Motor neuron (in vitro differentiated cells): ENCODE data around the gene DPM1. TPM values are rescaled to one million over a fixed set of nuclear protein-coding genes. Genes with fewer than 3 reads are reported as not detected.
A peak's percentile ranks its signal among the peaks of the same experiment; 100 is the strongest.
"Not testable (repeated sequence)": the region's sequence is repeated elsewhere in the genome, so short reads cannot be mapped to it uniquely, and the experiment has no call there.

ENCODE experiments used
- ATAC-seq, 8 experiments: fragments of 200-7000 bp; cut with Tn5 transposase; replicated peaks in 6 of 8; 2 replicates each; pipeline ENCODE4 v1.8.0; 2021; ENCODE audit warnings: mild to moderate bottlenecking in 8 of 8, moderate library complexity in 8 of 8
- H3K27ac ChIP-seq, 2 donors: fragments of 250-450 bp; sonication (Bioruptor Pico); 2 replicates each; pipeline ENCODE4 v1.9.0; 2021; ENCODE audit warnings: antibody characterized with exemption in 2 of 2, mild to moderate bottlenecking in 2 of 2, moderate library complexity in 1 of 2
- H3K4me1 ChIP-seq, 2 donors: fragments of 250-450 bp; sonication (Bioruptor Pico); replicated peaks in 1 of 2; 2 replicates each; pipeline ENCODE4 v1.6.1; 2021; ENCODE audit warnings: antibody characterized with exemption in 2 of 2, mild to moderate bottlenecking in 2 of 2, moderate library complexity in 1 of 2
- H3K4me3 ChIP-seq, 5 donors: fragments of 250-450 bp; sonication (Bioruptor Pico); 2 replicates each; pipeline ENCODE4 v1.9.0; 2021; ENCODE audit warnings: antibody characterized with exemption in 5 of 5, mild to moderate bottlenecking in 5 of 5, moderate library complexity in 4 of 5
- WGBS, 10 experiments: fragments of 450-650 bp; shearing (Covaris generic); methylation state at CpG; one replicate each; pipeline ENCODE4 v1.0.0; 2022; 5-methylcytosine and 5-hydroxymethylcytosine counted together
- in situ Hi-C, 9 experiments: fragments of 400-800 bp; cut with MboI; loops; one replicate each; pipeline ENCODE4 v1.15.0; 2021; ENCODE audit warnings: low sequenced_read_pairs in 9 of 9, low pct_unique_long_range_greater_than_20kb in 2 of 9; ENCODE audit not compliant: unreplicated experiment in 9 of 9
- total RNA-seq, 8 experiments: library from RNA; unstranded; fragments of 300-600 nt; gene quantifications; 2 replicates each; pipeline versions ENCODE4 v1.2.3 to v1.2.4, GENCODE V29; 2022

Gene DPM1
- total RNA-seq, 8 experiments from 2014 or later: 44.3 to 99.6 (median 66.4) TPM

DNA sequence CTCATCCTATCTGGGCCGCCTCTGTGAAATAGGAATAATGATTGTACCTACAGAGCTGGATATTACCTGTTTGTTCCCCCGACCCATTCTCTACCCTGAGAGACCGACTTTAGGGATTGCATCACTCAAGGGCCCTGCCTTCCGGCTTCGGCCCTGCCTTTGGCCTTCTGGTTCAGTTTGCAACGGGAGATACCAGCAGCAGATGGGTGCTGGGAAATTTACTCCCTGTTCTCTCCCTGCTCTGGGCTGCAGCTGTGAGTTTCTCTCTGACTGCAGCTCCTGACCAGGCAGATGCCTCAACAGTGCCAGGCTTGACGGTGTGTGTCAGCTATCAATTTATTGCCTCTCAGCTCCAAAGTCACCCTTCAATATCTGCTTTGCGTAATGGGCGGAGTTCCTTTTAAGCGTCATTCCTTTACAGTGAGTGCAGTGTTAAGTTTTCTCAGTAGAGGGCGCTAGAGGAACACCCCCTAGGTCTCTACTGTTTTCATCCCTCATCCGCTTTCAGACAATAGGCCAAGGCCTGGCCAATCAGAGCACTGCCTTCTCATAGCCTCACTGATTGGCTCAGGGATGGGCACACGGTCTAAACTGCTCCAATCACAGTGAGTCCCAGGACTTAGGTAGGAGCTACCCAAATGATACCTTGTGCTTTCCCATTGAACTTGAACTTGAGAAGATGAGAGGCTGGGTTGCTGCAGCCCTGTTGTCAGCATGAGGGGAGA is 34.6 kb upstream of the DPM1 start:
- Histone ChIP-seq H3K4me3 (no peak overlapping the region), H3K27ac (no peak overlapping the region), H3K4me1 (peaks cover 18 to 21% of the 10 kb centered on the region in 2 donors)
- 0 to 71% (median 36%) methylated on average over 3 to 12 of the region's 13 CpGs; no CpG with 5 or more reads in 4 of the 10 experiments for WGBS, 10 experiments
- ATAC-seq: peak; percentile 76 to 98 (median 90)
- in situ Hi-C loops: loop anchor here (10.0 to 25.0 kb wide), 5 partner anchors 312 to 1094 kb away; no protein-coding TSS in a partner anchor

DNA sequence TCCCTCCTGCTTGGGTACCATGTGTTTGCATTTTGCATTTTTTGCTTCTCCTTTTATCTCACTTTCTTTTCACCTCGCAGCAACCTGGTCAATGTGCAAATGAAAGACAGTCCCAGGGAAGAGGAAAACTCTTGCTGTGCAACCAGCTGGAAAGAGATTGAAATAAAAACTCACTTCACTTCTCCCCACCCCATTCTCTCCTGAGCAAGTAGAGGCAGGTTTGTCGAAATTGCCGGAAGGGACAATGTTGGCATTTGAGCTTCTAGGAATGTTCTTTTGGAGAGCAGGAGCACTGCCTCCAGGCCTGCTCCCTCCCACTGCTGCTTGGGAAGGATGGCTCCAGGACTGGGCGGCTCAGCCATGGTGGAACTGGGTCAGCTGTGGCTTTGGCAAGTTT is 34.0 kb upstream of the DPM1 start:
- Histone ChIP-seq H3K27ac (no peak overlapping the region), H3K4me1 (peaks cover 14 to 16% of the 10 kb centered on the region in 2 donors), H3K4me3 (no peak overlapping the region)
- peak in 2 of 8 experiments; percentile 3 to 7 for ATAC-seq
- 33 to 70% (median 45%) methylated on average over 1 to 3 of the region's 4 CpGs; no CpG with 5 or more reads in 4 of the 10 experiments for WGBS, 10 experiments
- in situ Hi-C loops: loop anchor here (10.0 to 25.0 kb wide), 5 partner anchors 312 to 1095 kb away; no protein-coding TSS in a partner anchor

GRCh38 chr20:50991076-50991475 is 32.7 kb upstream of the DPM1 start:
- peaks cover 6% of the 10 kb centered on the region in 2 donors for H3K4me1 ChIP-seq
- H3K4me3 ChIP-seq: no peak overlapping the region
- ATAC-seq: no peak
- no peak overlapping the region for H3K27ac ChIP-seq
- 60 to 86% (median 81%) methylated on average over 1 to 3 of the region's 3 CpGs; no CpG with 5 or more reads in 4 of the 10 experiments for WGBS, 10 experiments
- in situ Hi-C loops: loop anchor here (10.0 to 25.0 kb wide), 5 partner anchors 314 to 1096 kb away; no protein-coding TSS in a partner anchor

DNA sequence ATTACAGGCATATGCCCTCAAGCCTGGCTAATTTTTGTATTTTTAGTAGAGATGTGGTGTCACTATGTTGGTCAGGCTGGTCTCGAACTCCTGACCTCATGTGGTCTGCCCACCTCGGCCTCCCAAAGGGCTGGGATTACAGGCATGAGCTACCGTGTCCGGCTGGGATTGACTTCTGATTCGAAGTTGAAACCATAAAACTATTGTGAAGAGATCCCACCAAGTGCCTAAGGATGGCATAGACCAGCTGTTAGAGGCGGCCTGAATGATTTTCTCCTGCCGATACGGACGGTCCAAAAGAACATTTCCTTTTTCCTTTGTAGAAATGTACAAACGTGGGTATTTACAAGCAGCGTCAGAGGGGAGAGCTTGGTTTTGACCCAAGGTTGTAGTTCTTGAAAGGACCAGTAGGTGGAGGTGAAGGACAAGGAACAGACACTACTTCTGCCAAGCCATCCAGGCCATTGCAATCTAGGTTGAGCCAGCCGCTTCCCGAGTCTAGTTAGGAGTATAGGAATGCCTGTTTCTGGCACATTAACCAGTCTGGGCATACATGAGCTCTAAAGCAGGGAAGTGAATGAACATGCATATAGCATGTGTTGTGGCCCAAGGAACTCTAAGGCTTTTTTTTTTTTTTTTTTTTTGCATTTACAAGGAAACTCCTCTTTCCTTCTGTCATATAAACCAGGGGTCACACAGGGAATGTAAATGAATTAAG is 29.3 kb upstream of the DPM1 start:
- 0 to 45% (median 8%) methylated on average over 1 to 11 of the region's 13 CpGs; no CpG with 5 or more reads in 2 of the 10 experiments for WGBS, 10 experiments
- peak; percentile 81 to 98 (median 93) for ATAC-seq
- in situ Hi-C loops: loop anchor here in 8 of 9 experiments (10.0 to 25.0 kb wide), 6 partner anchors 317 to 1100 kb away; no protein-coding TSS in a partner anchor
- peaks cover 3 to 4% of the 10 kb centered on the region in 2 donors for H3K4me1 ChIP-seq
- H3K27ac ChIP-seq: no peak overlapping the region
- H3K4me3 ChIP-seq: no peak overlapping the region

GRCh38 chr20:50983321-50983720 is 25.0 kb upstream of the DPM1 start:
- WGBS, 10 experiments: 29 to 100% (median 80%) methylated on average over 1 to 2 of the region's 2 CpGs; no CpG with 5 or more reads in 2 of the 10 experiments
- ATAC-seq: no peak
- in situ Hi-C loops: loop anchor here in 8 of 9 experiments (10.0 to 25.0 kb wide), 6 partner anchors 321 to 1104 kb away; no protein-coding TSS in a partner anchor
- Histone ChIP-seq H3K4me1 (peaks cover 10% of the 10 kb centered on the region in 2 donors), H3K27ac (no peak overlapping the region), H3K4me3 (no peak overlapping the region)

DNA sequence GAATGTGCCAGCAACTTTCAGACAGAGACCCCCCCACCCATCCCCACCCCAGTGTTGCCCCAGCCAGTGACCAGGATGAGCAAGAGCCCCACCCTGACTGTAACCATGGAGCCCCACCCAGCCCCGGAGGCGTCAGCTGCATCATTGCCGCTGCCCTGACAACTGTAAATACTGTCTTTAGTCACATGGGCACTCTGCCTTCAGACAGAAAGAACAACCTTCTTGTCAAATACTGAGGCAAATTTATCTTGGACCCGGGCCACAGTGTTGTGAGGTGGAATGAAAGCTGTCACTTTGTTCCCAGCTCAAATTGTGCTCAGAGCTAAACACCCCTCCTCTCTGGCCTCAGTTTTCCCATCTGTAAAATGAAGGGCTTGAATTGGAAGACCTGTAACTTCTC is 24.0 kb upstream of the DPM1 start:
- Histone ChIP-seq H3K4me1 (peaks cover 20% of the 10 kb centered on the region in 2 donors), H3K4me3 (no peak overlapping the region), H3K27ac (no peak overlapping the region)
- WGBS, 10 experiments: 0 to 80% (median 50%) methylated on average over 1 to 3 of the region's 4 CpGs; no CpG with 5 or more reads in 5 of the 10 experiments
- ATAC-seq: peak; percentile 13 to 84 (median 41)
- in situ Hi-C loops: loop anchor here in 8 of 9 experiments (10.0 to 25.0 kb wide), 6 partner anchors 322 to 1105 kb away; no protein-coding TSS in a partner anchor

DNA sequence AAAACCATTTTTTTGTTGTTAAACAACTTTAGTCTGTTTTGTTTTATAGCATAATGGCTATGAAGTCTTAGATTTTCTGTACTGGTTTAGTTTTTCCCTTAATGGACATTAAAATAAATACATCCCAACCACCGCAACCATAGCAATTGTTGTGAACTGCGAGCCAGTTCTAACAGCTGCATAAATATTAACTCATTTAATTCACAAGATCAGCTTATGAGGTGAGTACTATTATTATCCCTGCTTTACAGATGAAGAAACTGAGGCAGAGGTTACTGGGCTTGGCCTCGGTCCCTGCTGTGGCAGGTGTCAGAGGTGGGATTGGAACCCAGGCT is 23.3 kb upstream of the DPM1 start:
- no peak for ATAC-seq
- in situ Hi-C loops: loop anchor here in 8 of 9 experiments (10.0 to 25.0 kb wide), 6 partner anchors 323 to 1106 kb away; no protein-coding TSS in a partner anchor

DNA sequence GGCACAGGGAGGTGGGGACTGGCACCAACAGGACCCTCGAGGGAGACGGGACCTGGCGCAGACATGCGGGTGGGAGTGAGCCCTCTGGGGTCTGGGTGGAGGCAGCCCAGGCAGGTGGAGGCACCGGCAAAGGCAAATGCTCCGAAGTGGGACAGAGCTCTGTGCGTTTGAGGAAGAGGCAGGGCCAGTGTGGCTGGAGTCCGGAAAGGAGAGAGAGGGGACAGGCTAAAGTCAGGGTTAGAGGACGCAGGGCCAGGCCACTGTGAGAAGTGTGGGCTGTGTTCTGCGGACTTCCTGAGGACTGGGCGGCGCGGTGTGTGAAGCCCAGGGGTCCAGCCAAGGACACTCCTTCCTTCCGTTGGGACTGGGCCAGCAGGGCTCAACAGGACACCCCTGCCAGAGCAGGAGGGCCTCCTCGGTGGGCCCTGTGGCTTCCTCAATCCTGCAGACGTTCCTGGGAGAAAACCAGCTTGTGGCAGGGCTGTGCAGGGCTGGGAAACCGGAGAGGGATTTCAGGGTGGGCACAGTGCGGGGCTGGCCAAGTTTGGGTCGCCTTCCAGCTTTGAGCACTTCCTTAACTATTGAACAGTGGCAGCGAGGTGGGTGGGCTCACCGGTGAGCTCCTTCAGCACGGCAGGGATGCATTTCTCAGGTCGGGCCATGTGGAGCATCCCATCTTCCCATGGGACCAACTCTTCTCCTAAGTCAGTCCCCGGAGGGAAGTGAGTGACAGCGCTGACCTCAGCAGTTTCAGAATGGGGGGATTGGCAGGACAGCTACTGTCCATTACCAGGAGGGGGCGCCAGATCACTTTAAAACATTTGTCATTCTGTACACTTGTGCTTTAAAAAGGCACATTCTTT is 22.8 kb upstream of the DPM1 start:
- Histone ChIP-seq H3K27ac (no peak overlapping the region), H3K4me1 (peaks cover 21 to 28% of the 10 kb centered on the region in 2 donors), H3K4me3 (no peak overlapping the region)
- 0 to 24% (median 14%) methylated on average over 1 to 8 of the region's 26 CpGs; no CpG with 5 or more reads in 3 of the 10 experiments for WGBS, 10 experiments
- peak in 5 of 8 experiments; percentile 1 to 17 (median 3) for ATAC-seq
- in situ Hi-C loops: loop anchor here in 8 of 9 experiments (10.0 to 25.0 kb wide), 6 partner anchors 324 to 1106 kb away; no protein-coding TSS in a partner anchor

More for the DNA sequence above, 23.3 kb upstream of the DPM1 start:
- 69 to 100% (median 98%) methylated on average over 1 to 3 of the region's 3 CpGs; no CpG with 5 or more reads in 2 of the 10 experiments for WGBS, 10 experiments
- H3K4me3 ChIP-seq: no peak overlapping the region
- H3K4me1 ChIP-seq: peaks cover 21 to 27% of the 10 kb centered on the region in 2 donors
- no peak overlapping the region for H3K27ac ChIP-seq

GRCh38 chr20:50980071-50980681 is 21.8 kb upstream of the DPM1 start:
- Histone ChIP-seq H3K4me3 (no peak overlapping the region), H3K27ac (peak overlapping the region in 1 of 2 donors; percentile 34), H3K4me1 (peaks cover 21 to 28% of the 10 kb centered on the region in 2 donors)
- in situ Hi-C loops: loop anchor here in 8 of 9 experiments (10.0 to 25.0 kb wide), 6 partner anchors 325 to 1107 kb away; no protein-coding TSS in a partner anchor
- peak; percentile 59 to 84 (median 82) for ATAC-seq
- 0 to 69% (median 20%) methylated on average over 1 to 8 of the region's 8 CpGs; no CpG with 5 or more reads in 3 of the 10 experiments for WGBS, 10 experiments

- not testable (repeated sequence) for H3K27ac ChIP-seq, H3K4me3 ChIP-seq, ATAC-seq
- peaks cover 21 to 28% of the 10 kb centered on the region in 2 donors for H3K4me1 ChIP-seq
- WGBS, 10 experiments: 79 to 100% (median 93%) methylated on average over 1 to 4 of the region's 4 CpGs
- in situ Hi-C loops: loop anchor here in 8 of 9 experiments (25.0 kb wide), 4 partner anchors 334 to 1109 kb away; no protein-coding TSS in a partner anchor
Observed at GRCh38 chr20:50978533-50978932, 20.2 kb upstream of the DPM1 start.
